ENCODE data around the gene FZD1. TPM values are rescaled to one million over a fixed set of nuclear protein-coding genes. Genes with fewer than 3 reads are reported as not detected.

Gene FZD1
- total and polyA plus RNA-seq, 4 donors, result 4.1 to 55.8 (median 11.7) TPM

DNA sequence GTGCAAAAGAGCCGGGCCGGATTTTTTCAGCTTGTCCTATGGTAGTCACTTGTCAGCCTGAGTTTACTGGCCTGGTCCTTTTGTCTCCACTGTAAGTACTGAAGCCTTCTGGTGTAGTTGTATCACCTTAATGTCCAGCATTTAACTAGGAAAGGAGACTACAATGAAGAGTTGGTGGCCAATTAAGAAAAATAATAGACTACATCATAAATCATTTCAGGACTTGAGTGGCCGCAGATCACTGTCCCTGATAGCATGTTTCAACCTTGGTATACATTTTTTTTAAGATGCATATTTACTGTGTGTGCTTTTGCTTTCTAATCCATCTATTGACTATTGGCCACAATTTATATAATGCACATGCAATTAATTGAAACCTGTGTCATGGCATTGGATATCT lies 6.1 kb downstream of the FZD1 start:
- H3K4me3 ChIP-seq, result no peak overlapping the region
- H3K4me1 ChIP-seq (ENCODE audit: control insufficient read depth in 5 of 5, insufficient read depth in 5 of 5, low read length in 5 of 5), result peaks cover 5 to 22% (median 11%) of the 10 kb centered on the region in 5 donors
- H3K27me3 ChIP-seq (ENCODE audit: control insufficient read depth in 3 of 3, insufficient read depth in 3 of 3, low read length in 2 of 3), result no peaks in the 10 kb centered on the region
- peaks cover 0 to 3% (median 0%) of the 10 kb centered on the region in 4 donors for H3K9me3 ChIP-seq (ENCODE audit: control insufficient read depth in 4 of 4, insufficient read depth in 3 of 4, low read length in 3 of 4)
- H3K27ac ChIP-seq (ENCODE audit: low read depth in 1 of 2, low read length in 1 of 2), result no peak overlapping the region
- peak in 2 of 3 donors; percentile 34 to 46 for DNase-seq
- H3K36me3 ChIP-seq (ENCODE audit: control insufficient read depth in 4 of 4, insufficient read depth in 4 of 4, low read length in 4 of 4), result peaks cover 0 to 39% (median 9%) of the 10 kb centered on the region in 4 donors
- no peak for ATAC-seq (ENCODE audit: insufficient read depth, low FRiP score)
- H3K9ac ChIP-seq (ENCODE audit: insufficient read depth in 1 of 2, low read length in 2 of 2), result no peak overlapping the region
- WGBS, 2 donors, result 80 to 86% methylated on average over 3 of the region's 3 CpGs
- TF ChIP-seq CTCF (IDR thresholded peaks at IDR 0.05; ENCODE audit: control extremely low read depth, extremely low read depth), result no peak

DNA sequence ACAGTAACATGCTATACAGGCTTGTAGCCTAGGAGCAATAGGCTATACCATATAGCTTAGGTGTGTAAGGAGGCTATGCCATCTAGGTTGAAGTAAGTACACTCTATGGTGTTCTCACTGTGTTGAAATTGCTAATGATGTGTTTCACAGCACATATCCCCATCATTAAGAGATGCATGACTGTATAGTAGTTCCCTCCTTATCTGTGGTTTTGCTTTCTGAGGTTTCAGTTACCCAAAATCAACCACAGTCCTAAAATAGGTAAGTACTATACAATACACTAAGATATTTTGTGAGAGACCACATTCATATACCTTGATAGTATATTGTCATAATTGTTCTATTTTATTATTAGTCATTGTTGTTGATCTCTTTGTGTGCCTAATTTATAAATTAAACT lies 12.7 kb downstream of the FZD1 start:
- ATAC-seq (ENCODE audit: insufficient read depth, low FRiP score) (no peak), DNase-seq (no peak)
- Histone ChIP-seq H3K27me3 (ENCODE audit: control insufficient read depth in 3 of 3, insufficient read depth in 3 of 3, low read length in 2 of 3) (no peaks in the 10 kb centered on the region), H3K4me1 (ENCODE audit: control insufficient read depth in 5 of 5, insufficient read depth in 5 of 5, low read length in 5 of 5) (peaks cover 0 to 2% (median 0%) of the 10 kb centered on the region in 5 donors), H3K27ac (ENCODE audit: low read depth in 1 of 2, low read length in 1 of 2) (no peak overlapping the region), H3K36me3 (ENCODE audit: control insufficient read depth in 4 of 4, insufficient read depth in 4 of 4, low read length in 4 of 4) (peaks cover 0 to 3% (median 0%) of the 10 kb centered on the region in 4 donors), H3K9ac (ENCODE audit: insufficient read depth in 1 of 2, low read length in 2 of 2) (no peak overlapping the region), H3K4me3 (no peak overlapping the region), H3K9me3 (ENCODE audit: control insufficient read depth in 4 of 4, insufficient read depth in 3 of 4, low read length in 3 of 4) (no peaks in the 10 kb centered on the region)
- no peak for TF ChIP-seq CTCF (IDR thresholded peaks at IDR 0.05; ENCODE audit: control extremely low read depth, extremely low read depth)

DNA sequence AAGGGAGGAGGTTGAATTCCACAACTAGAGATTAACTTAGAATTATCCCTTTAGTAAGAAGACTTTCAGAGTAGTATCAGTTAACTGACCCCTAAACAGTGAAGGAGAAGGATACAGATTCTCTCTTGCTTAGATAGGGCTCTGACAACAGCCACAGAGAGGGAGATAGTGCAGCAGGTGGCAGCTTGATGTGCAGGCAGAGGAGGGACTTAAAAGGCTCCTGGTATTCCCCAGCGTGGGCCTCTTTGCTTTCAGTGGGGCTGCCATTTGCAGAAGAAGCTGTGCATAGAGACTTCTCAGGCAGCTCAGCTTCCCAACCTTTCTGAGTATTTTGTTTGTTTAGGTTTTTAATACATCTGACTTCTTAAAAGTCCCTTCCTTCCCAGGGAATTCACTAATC lies 16.0 kb downstream of the FZD1 start:
- no peak overlapping the region for H3K27ac ChIP-seq (ENCODE audit: low read depth in 1 of 2, low read length in 1 of 2)
- no peaks in the 10 kb centered on the region for H3K9me3 ChIP-seq (ENCODE audit: control insufficient read depth in 4 of 4, insufficient read depth in 3 of 4, low read length in 3 of 4)
- no peaks in the 10 kb centered on the region for H3K27me3 ChIP-seq (ENCODE audit: control insufficient read depth in 3 of 3, insufficient read depth in 3 of 3, low read length in 2 of 3)
- DNase-seq (no peak), ATAC-seq (ENCODE audit: insufficient read depth, low FRiP score) (no peak)
- H3K9ac ChIP-seq (ENCODE audit: insufficient read depth in 1 of 2, low read length in 2 of 2), result no peak overlapping the region
- 65 to 80% methylated on average over 1 of the region's 1 CpG for WGBS, 2 donors
- H3K36me3 ChIP-seq (ENCODE audit: control insufficient read depth in 4 of 4, insufficient read depth in 4 of 4, low read length in 4 of 4), result no peaks in the 10 kb centered on the region
- H3K4me1 ChIP-seq (ENCODE audit: control insufficient read depth in 5 of 5, insufficient read depth in 5 of 5, low read length in 5 of 5), result no peaks in the 10 kb centered on the region
- TF ChIP-seq CTCF (IDR thresholded peaks at IDR 0.05; ENCODE audit: control extremely low read depth, extremely low read depth), result no peak
- H3K4me3 ChIP-seq, result no peak overlapping the region

- Histone ChIP-seq H3K27ac (ENCODE audit: low read depth in 1 of 2, low read length in 1 of 2) (no peak overlapping the region), H3K4me3 (no peak overlapping the region), H3K36me3 (ENCODE audit: control insufficient read depth in 4 of 4, insufficient read depth in 4 of 4, low read length in 4 of 4) (no peaks in the 10 kb centered on the region), H3K9me3 (ENCODE audit: control insufficient read depth in 4 of 4, insufficient read depth in 3 of 4, low read length in 3 of 4) (no peaks in the 10 kb centered on the region), H3K27me3 (ENCODE audit: control insufficient read depth in 3 of 3, insufficient read depth in 3 of 3, low read length in 2 of 3) (no peaks in the 10 kb centered on the region), H3K9ac (ENCODE audit: insufficient read depth in 1 of 2, low read length in 2 of 2) (no peak overlapping the region), H3K4me1 (ENCODE audit: control insufficient read depth in 5 of 5, insufficient read depth in 5 of 5, low read length in 5 of 5) (peaks cover 0 to under 1% (median 0%) of the 10 kb centered on the region in 5 donors)
- TF ChIP-seq CTCF (IDR thresholded peaks at IDR 0.05; ENCODE audit: control extremely low read depth, extremely low read depth), result no peak
- no peak for DNase-seq
- no peak for ATAC-seq (ENCODE audit: insufficient read depth, low FRiP score)
- 88 to 93% methylated on average over 1 of the region's 1 CpG for whole genome bisulfite sequencing, 2 donors
Measured at GRCh38 chr7:91280604-91281003, 16.4 kb downstream of the FZD1 start.
